ENCODE results near the gene ANKRD36.
"Not testable (repeated sequence)": the region's sequence is repeated elsewhere in the genome, so short reads cannot be mapped to it uniquely, and the experiment has no call there.

ANKRD36 gene

GRCh38 chr2:97129090-97129489 lies 16.1 kb downstream of the ANKRD36 start:
- DNase-seq, result not testable (repeated sequence)

- not testable (repeated sequence) for DNase-seq
Measured at GRCh38 chr2:97144016-97144415, 31.1 kb downstream of the ANKRD36 start.

GRCh38 chr2:97166548-97166947 lies 53.6 kb downstream of the ANKRD36 start:
- not testable (repeated sequence) for DNase-seq

- not testable (repeated sequence) for DNase-seq
Measured at GRCh38 chr2:97167938-97168337, 55.0 kb downstream of the ANKRD36 start.

- DNase-seq, result not testable (repeated sequence)
Measured at GRCh38 chr2:97168583-97168982, 55.6 kb downstream of the ANKRD36 start.

- not testable (repeated sequence) for DNase-seq
Measured at GRCh38 chr2:97180391-97180790, 67.4 kb downstream of the ANKRD36 start.

- DNase-seq, result not testable (repeated sequence)
Measured at GRCh38 chr2:97195349-97195748, 82.4 kb downstream of the ANKRD36 start.

- not testable (repeated sequence) for DNase-seq
Measured at GRCh38 chr2:97197251-97197650, 84.3 kb downstream of the ANKRD36 start.

GRCh38 chr2:97200887-97201286 lies 87.9 kb downstream of the ANKRD36 start:
- DNase-seq, result not testable (repeated sequence)

- not testable (repeated sequence) for DNase-seq
Measured at GRCh38 chr2:97202643-97203250, 89.8 kb downstream of the ANKRD36 start.

- no peak for DNase-seq
Measured at GRCh38 chr2:97210325-97210724, 97.4 kb downstream of the ANKRD36 start.

- not testable (repeated sequence) for DNase-seq
Measured at GRCh38 chr2:97215025-97215424, 102.1 kb downstream of the ANKRD36 start.

- DNase-seq, result not testable (repeated sequence)
Measured at GRCh38 chr2:97230848-97231585, 118.1 kb downstream of the ANKRD36 start.

GRCh38 chr2:97232981-97233380 lies 120.0 kb downstream of the ANKRD36 start:
- DNase-seq, result not testable (repeated sequence)

GRCh38 chr2:97233660-97234295 lies 120.8 kb downstream of the ANKRD36 start:
- DNase-seq, result not testable (repeated sequence)

- DNase-seq, result not testable (repeated sequence)
Measured at GRCh38 chr2:97261192-97261591, 148.2 kb downstream of the ANKRD36 start.

GRCh38 chr2:97266449-97266848 lies 153.5 kb downstream of the ANKRD36 start:
- DNase-seq, result not testable (repeated sequence)

- no peak for DNase-seq
Measured at GRCh38 chr2:97267411-97268074, 154.6 kb downstream of the ANKRD36 start.

GRCh38 chr2:97268075-97268591 lies 155.2 kb downstream of the ANKRD36 start:
- not testable (repeated sequence) for DNase-seq

GRCh38 chr2:97276232-97276798 lies 163.4 kb downstream of the ANKRD36 start:
- not testable (repeated sequence) for DNase-seq

- not testable (repeated sequence) for DNase-seq
Measured at GRCh38 chr2:97285187-97285586, 172.2 kb downstream of the ANKRD36 start.

GRCh38 chr2:97293687-97294086 lies 180.7 kb downstream of the ANKRD36 start:
- DNase-seq, result not testable (repeated sequence)
